SH-SY5Y (cell line): Measurements from ENCODE around the gene VHLL.

Source experiments
- GATA2 ChIP-seq: IDR thresholded peaks from 2 replicates; pipeline ENCODE4 v1.6.1; 2011; ENCODE audit warnings: mild to moderate bottlenecking, low read depth, low read length
- GATA3 ChIP-seq: IDR thresholded peaks from 2 replicates; pipeline ENCODE4 v1.6.1; 2011; ENCODE audit warnings: low read depth, mild to moderate bottlenecking, low read length, moderate library complexity

- no peak for TF ChIP-seq GATA3
- TF ChIP-seq GATA2 = peak; percentile 58; the same call in 1 of the 2 replicates
Measured at GRCh38 chr1:156346636-156347035, 47.5 kb upstream of the VHLL start.
